Measurements from ENCODE around the gene TNKS2.

- TF ChIP-seq POLR2A (IDR thresholded peaks at IDR 0.05; ENCODE audit: low read length): no peak
- no peak for TF ChIP-seq GATA1 (IDR thresholded peaks at IDR 0.05; ENCODE audit: low read depth, low read length)
Observed at GRCh38 chr10:91910467-91910866, 112.2 kb downstream of the TNKS2 start.

Measured in erythroblast (primary cell).